Heart right ventricle (tissue), 16 donors: ENCODE results near the gene ALPK3. TPM values are rescaled to one million over a fixed set of nuclear protein-coding genes. Genes with fewer than 3 reads are reported as not detected.

Source experiments
- ATAC-seq, 8 donors: fragments of 200-7000 bp; cut with Tn5 transposase; one replicate each; pipeline ENCODE4 v1.9.1; 2020; ENCODE audit warnings: mild to moderate bottlenecking in 8 of 8, moderate library complexity in 8 of 8, moderate number of reproducible peaks in 1 of 8
- DNase-seq, 2 donors: peaks; one replicate each; pipeline ENCODE4 v3.0.0-alpha.2; 2020
- H3K27ac ChIP-seq, 10 donors: fragments of 200-600 bp; sonication (generic) in 2 of 10; one replicate each; pipeline versions ENCODE4 v1.5.0 to v1.8.0; 2020 to 2022; ENCODE audit warnings: mild to moderate bottlenecking in 3 of 10
- H3K27me3 ChIP-seq, 7 donors: fragments of 200-600 bp; one replicate each; pipeline ENCODE4 v1.8.0; 2021 to 2022; ENCODE audit warnings: mild to moderate bottlenecking in 2 of 7
- H3K36me3 ChIP-seq, 9 donors: fragments of 200-600 bp; sonication (generic) in 1 of 9; one replicate each; pipeline versions ENCODE4 v1.5.0 to v1.8.0; 2020 to 2022; ENCODE audit warnings: mild to moderate bottlenecking in 2 of 9
- H3K4me1 ChIP-seq, 9 donors: fragments of 200-600 bp; sonication (generic) in 1 of 9; one replicate each; pipeline versions ENCODE4 v1.5.0 to v1.8.0; 2020 to 2022; ENCODE audit warnings: mild to moderate bottlenecking in 4 of 9
- H3K4me3 ChIP-seq, 10 donors: fragments of 200-600 bp; sonication (generic) in 2 of 10; one replicate each; pipeline versions ENCODE4 v1.5.0 to v1.8.0; 2020 to 2022; ENCODE audit warnings: mild to moderate bottlenecking in 7 of 10, moderate library complexity in 2 of 10
- H3K9me3 ChIP-seq, 11 donors: fragments of 200-600 bp in 10 of 11; sonication (generic) in 2 of 11; one replicate each; pipeline versions ENCODE4 v1.5.0 to v1.8.0; 2013 to 2022; ENCODE audit warnings: mild to moderate bottlenecking in 2 of 11, control low read depth in 1 of 11, moderate library complexity in 1 of 11
- WGBS, 2 donors: extraction: QIAGEN DNeasy Blood & Tissue Kit; methylation state at CpG; one replicate each; pipeline ENCODE4 v1.1.7; 2013; ENCODE audit warnings: inconsistent platforms in 1 of 2; 5-methylcytosine and 5-hydroxymethylcytosine counted together
- intact Hi-C, 10 donors: fragments of 100-400 bp; cut with DNase I; formaldehyde crosslinking; loops; one replicate each; pipeline versions ENCODE4 v1.11.1 to v1.14.2; 2022
- polyA plus RNA-seq, 2 donors: library from polyadenylated mRNA; stranded (reverse); fragments of 200-250 nt; gene quantifications; one replicate each; pipeline ENCODE4 v1.2.3, GENCODE V29; 2013
- total RNA-seq, 10 donors: library from RNA; stranded (reverse); fragmentation: NEBNext Ultra II Directional in 3 of 10; extraction: Animal tissue kit (Norgen Biotek cat#: 25700) in 3 of 10; gene quantifications; one replicate each; pipeline versions ENCODE4 v1.2.1 to v1.2.4, GENCODE V29; 2021 to 2023
- TF ChIP-seq, protein P1 (sequence below), 9 donors: fragments of 200-600 bp; sonication (generic) in 2 of 9; IDR thresholded peaks; one replicate each; pipeline versions ENCODE4 v1.5.0 to v1.8.0; 2021 to 2022; ENCODE audit warnings: antibody characterized with exemption in 9 of 9, mild to moderate bottlenecking in 5 of 9, moderate library complexity in 1 of 9
- donor health status: Arrhythmogenic right ventricular cardiomyopathy.
- donor health status: ischemic (EF 13 %, LVEDD 7.1; RV severe dilation, severe dysfunction).
- donor health status: healthy with polysubstance abuse.
- donor health status: DM: no; HTN: yes; CAD: no.
- donor health status: DM: no; HTN: no; CAD: no.
- donor health status: ischemic (EF 25% LVEDD 6.9; RV normal size, moderate dysfunction).
- donor health status: ischemic (EF 25% LVEDD 5.7; RV mildly dilated, moderate dysfunction).
- donor health status: healthy.
- donor health status: DM: yes; HTN: yes; CAD: no.
- donor health status: Ischemic cardiomyopathy.
- donor health status: ischemic (EF 35%, LVEDD 5.7; RV mildly dilated, moderate dysfunction).
- donor health status: nonischemic (EF 11% LVEDD 7.7; RV severe dilation, severe dysfunction).
- donor health status: DM: yes; HTN: yes; CAD: no.
- donor health status: PGD.
- donor health status: ischemic (EF 29% LVEDD 5.4; RV normal size, mild dysfunction).
- donor health status: nonischemic (EF 23%, LVEDD 6.1; RV moderate dilation, normal function).

Gene ALPK3
- total and polyA plus RNA-seq, 12 donors, result 35.1 to 268 (median 162) TPM

DNA sequence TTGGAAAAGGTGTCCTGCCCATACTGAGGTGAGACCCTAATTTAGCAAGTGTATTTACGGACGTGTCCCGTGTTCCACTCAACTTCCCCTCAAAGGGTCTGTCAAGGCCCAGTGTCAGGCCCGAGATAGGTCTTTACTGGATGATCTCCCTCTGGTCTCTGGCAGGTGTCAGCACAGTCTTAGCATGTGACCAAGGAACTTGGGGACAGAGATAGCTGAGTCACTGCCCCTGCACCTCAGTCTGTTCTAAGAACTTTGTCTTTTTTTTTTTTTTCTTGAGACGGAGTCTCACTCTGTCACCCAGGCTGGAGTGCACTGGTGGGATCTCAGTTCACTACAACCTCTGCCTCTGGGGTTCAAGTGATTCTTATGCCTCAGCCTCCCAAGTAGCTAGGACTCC, 32.1 kb upstream of the ALPK3 start:
- H3K27me3 ChIP-seq, result no peaks in the 10 kb centered on the region
- peaks cover 10 to 56% (median 42%) of the 10 kb centered on the region in 9 donors for H3K4me1 ChIP-seq
- intact Hi-C loops, result no loop called here
- no peaks in the 10 kb centered on the region for H3K9me3 ChIP-seq
- H3K36me3 ChIP-seq, result peaks cover 0 to 73% (median 33%) of the 10 kb centered on the region in 9 donors
- TF ChIP-seq, protein P1, sequence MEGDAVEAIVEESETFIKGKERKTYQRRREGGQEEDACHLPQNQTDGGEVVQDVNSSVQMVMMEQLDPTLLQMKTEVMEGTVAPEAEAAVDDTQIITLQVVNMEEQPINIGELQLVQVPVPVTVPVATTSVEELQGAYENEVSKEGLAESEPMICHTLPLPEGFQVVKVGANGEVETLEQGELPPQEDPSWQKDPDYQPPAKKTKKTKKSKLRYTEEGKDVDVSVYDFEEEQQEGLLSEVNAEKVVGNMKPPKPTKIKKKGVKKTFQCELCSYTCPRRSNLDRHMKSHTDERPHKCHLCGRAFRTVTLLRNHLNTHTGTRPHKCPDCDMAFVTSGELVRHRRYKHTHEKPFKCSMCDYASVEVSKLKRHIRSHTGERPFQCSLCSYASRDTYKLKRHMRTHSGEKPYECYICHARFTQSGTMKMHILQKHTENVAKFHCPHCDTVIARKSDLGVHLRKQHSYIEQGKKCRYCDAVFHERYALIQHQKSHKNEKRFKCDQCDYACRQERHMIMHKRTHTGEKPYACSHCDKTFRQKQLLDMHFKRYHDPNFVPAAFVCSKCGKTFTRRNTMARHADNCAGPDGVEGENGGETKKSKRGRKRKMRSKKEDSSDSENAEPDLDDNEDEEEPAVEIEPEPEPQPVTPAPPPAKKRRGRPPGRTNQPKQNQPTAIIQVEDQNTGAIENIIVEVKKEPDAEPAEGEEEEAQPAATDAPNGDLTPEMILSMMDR (IDR thresholded peaks at IDR 0.05), result no peak
- 63 to 67% methylated on average over 5 of the region's 5 CpGs for WGBS, 2 donors
- no peak overlapping the region for H3K4me3 ChIP-seq
- DNase-seq (no peak), ATAC-seq (peak in 2 of 8 donors; percentile 7 to 17)
- H3K27ac ChIP-seq, result peak overlapping the region in 8 of 10 donors; percentile 49 to 74 (median 65)

DNA sequence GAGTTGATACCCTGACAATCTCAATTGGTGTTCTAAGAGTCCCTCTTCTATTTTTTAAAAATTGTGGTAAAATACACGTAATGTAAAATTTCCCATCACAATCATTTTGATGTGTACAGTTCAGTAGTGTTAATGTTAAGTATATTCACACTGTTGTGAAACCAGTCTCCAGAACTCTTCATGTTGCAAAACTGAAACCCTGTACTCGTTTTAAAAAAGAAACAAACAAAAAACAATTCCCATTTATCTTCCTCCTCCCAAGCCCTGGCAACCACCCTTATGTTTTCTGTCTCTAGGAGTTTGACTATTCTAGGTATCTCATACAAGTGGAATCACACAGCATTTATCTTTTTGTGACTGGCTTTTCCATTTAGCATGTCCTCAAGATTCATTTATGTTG, 28.7 kb upstream of the ALPK3 start:
- 49 to 53% methylated on average over 2 of the region's 2 CpGs for WGBS, 2 donors
- TF ChIP-seq, protein P1 (IDR thresholded peaks at IDR 0.05), result no peak
- DNase-seq, result no peak
- Histone ChIP-seq H3K27me3 (no peaks in the 10 kb centered on the region), H3K9me3 (no peaks in the 10 kb centered on the region), H3K4me1 (peaks cover 10 to 47% (median 42%) of the 10 kb centered on the region in 9 donors), H3K4me3 (no peak overlapping the region), H3K27ac (peak overlapping the region in 2 of 10 donors; percentile 1 to 32), H3K36me3 (peaks cover 0 to 78% (median 42%) of the 10 kb centered on the region in 9 donors)
- intact Hi-C loops, result no loop called here
- ATAC-seq, result no peak

DNA sequence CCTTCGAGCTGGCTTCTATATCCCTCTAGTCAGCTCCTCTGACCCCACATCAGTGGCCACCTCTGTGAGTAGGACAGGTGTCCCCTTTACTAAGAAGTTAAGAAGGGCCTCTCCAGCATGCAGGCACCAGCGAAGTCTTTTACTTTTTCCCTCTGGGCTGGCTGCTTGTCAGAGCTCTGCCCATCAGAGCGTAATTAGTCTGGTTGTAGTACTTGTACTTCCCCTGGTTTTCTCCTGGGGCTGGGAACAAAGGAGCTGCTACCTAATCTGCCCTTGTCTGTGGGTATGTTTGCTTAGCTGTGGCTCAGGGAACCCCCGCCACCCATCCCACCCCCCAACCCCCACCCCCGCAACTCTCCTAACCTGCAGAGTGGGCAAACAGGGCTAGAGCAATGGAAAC, 27.4 kb upstream of the ALPK3 start:
- intact Hi-C loops, result no loop called here
- 92 to 93% methylated on average over 5 of the region's 5 CpGs for WGBS, 2 donors

DNA sequence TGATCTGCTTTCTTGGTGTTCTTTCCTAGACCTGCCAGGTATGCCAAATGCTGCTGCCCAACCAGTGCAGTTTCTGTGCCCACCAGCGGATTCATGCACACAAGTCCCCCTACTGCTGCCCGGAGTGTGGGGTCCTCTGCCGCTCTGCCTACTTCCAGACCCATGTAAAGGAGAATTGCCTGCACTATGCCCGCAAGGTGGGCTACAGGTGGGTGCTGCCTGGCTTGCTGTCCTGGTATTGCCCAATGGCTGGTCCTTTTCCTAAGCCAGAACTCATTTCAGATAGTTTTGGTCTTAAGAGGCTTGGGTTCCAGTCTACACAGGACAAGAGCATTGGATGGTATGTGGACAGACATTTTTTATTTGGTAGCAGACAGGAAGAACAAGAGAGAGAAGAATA, 26.5 kb upstream of the ALPK3 start:
- Histone ChIP-seq H3K4me1 (peaks cover 10 to 37% (median 31%) of the 10 kb centered on the region in 9 donors), H3K9me3 (no peaks in the 10 kb centered on the region), H3K4me3 (no peak overlapping the region), H3K27ac (no peak overlapping the region), H3K36me3 (peaks cover 0 to 78% (median 28%) of the 10 kb centered on the region in 9 donors), H3K27me3 (no peaks in the 10 kb centered on the region)
- 98 to 99% methylated on average over 4 of the region's 4 CpGs for WGBS, 2 donors
- intact Hi-C loops, result no loop called here
- DNase-seq (no peak), ATAC-seq (no peak)
- TF ChIP-seq, protein P1 (IDR thresholded peaks at IDR 0.05), result no peak

More for the DNA sequence above, 27.4 kb upstream of the ALPK3 start:
- ATAC-seq, result no peak
- Histone ChIP-seq H3K9me3 (no peaks in the 10 kb centered on the region), H3K36me3 (peaks cover 0 to 78% (median 30%) of the 10 kb centered on the region in 9 donors), H3K4me1 (peaks cover 10 to 45% (median 40%) of the 10 kb centered on the region in 9 donors), H3K4me3 (no peak overlapping the region), H3K27me3 (no peaks in the 10 kb centered on the region), H3K27ac (no peak overlapping the region)
- DNase-seq, result no peak
- TF ChIP-seq, protein P1 (IDR thresholded peaks at IDR 0.05), result no peak
